Measurements from ENCODE around the gene SIAH3. TPM values are rescaled to one million over a fixed set of nuclear protein-coding genes. Genes with fewer than 3 reads are reported as not detected.

The SIAH3 gene, protein sequence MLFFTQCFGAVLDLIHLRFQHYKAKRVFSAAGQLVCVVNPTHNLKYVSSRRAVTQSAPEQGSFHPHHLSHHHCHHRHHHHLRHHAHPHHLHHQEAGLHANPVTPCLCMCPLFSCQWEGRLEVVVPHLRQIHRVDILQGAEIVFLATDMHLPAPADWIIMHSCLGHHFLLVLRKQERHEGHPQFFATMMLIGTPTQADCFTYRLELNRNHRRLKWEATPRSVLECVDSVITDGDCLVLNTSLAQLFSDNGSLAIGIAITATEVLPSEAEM
- 0.05 TPM for polyA plus RNA-seq (2013, experiment 1 of 2)
- polyA plus RNA-seq (2013, experiment 2 of 2): not detected

DNA sequence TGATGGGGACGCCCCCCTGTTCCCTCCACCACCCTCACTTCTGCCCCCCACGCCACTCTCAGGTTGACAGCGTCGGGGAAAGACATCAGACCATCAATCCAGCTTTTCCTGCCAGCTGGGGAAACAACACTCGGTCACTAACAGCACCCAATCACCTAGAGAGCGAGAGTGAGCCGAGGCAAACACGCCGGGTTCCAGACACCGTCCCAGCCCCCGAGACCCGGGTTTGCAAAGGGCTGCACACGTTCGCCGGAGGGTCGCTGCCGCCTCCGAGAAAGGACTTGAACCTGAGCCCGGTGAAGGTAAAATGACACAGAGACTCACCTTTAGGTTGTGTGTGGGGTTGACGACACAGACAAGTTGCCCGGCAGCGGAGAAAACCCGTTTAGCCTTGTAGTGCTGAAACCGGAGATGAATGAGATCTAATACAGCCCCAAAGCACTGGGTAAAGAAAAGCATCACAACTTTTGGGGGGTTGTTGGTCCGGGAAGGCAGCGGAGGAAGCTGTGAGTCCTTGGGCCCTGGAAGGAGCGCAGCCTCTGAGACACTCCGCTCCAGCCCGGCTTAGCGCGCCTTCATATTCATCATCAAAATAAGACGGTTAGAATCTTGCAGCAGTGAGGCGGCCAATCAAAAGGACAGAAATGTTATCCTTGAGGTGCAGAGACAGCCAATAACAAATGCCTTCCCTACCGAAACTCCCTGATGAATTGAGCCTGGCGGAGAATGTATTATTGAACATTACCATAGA lies at the start of gene SIAH3:
SIAH3 (minus strand) TSS at position 583 of the 751 bp plus-strand sequence; CDS start at position 459, 124 bp downstream.
- peak within 1 kb of the TSS; percentile 57 for H3K4me3 ChIP-seq (ENCODE audit: low read length)
- WGBS: 35% methylated on average over 35 of the region's 35 CpGs
- H3K4me1 ChIP-seq (ENCODE audit: insufficient read depth, low read length): peaks cover 45% of the 10 kb centered on the region
- no peaks in the 10 kb centered on the region for H3K36me3 ChIP-seq (ENCODE audit: insufficient read depth, low read length)
- H3K27me3 ChIP-seq (ENCODE audit: insufficient read depth, low read length): peaks cover 39% of the 10 kb centered on the region
- no peak within 1 kb of the TSS for H3K27ac ChIP-seq (ENCODE audit: low read depth, low read length)
- H3K9me3 ChIP-seq (ENCODE audit: insufficient read depth, low read depth, low read length): peaks cover 10% of the 10 kb centered on the region; the same call in 1 of the 2 replicates
- no peak within 1 kb of the TSS for H3K9ac ChIP-seq (ENCODE audit: low read depth, low read length)

DNA sequence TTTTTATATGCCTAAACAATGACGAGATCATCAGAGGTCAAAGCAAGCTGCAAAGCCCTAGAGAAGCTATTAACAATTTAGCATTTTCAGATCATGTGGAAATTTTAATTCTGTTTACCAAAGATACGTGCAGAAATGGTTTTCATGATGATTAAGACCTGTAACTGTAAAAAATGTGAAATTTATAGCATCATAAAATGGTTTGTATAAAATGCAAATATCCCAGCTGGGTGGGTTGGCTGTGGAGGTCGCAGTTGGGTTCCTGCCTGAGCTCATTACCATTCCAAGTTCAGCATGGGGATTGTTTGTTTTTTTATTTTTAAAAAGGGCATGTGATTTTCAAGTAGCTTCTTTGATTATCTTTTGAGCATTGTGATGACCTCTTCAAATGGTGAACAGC lies 47.9 kb upstream of the SIAH3 start:
- no peaks in the 10 kb centered on the region for H3K27me3 ChIP-seq (ENCODE audit: insufficient read depth, low read length)
- H3K9ac ChIP-seq (ENCODE audit: low read depth, low read length): no peak overlapping the region
- H3K9me3 ChIP-seq (ENCODE audit: insufficient read depth, low read depth, low read length): no peaks in the 10 kb centered on the region
- H3K4me1 ChIP-seq (ENCODE audit: insufficient read depth, low read length): no peaks in the 10 kb centered on the region
- no peak overlapping the region for H3K4me3 ChIP-seq (ENCODE audit: low read length)
- H3K27ac ChIP-seq (ENCODE audit: low read depth, low read length): no peak overlapping the region
- no peaks in the 10 kb centered on the region for H3K36me3 ChIP-seq (ENCODE audit: insufficient read depth, low read length)
- WGBS: 84% methylated on average over 3 of the region's 3 CpGs

DNA sequence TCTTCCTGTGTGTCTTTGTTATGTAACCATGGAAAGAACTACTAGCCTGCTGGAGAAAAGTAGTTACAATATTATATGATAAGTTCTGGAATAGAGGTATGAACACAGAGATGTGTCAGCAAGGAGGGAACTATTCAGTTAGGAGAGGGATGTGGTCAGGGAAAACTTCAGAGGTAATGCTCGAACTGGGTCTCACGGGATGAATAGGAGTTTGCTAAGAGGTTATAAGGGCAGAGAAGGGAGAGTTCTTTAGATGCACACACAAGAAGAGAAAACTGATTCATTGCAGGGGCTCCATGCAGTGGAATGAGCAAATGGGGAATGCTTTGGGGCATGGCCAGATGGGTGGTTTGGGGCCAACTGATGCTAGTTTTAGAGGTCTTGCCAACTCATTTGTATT lies 46.0 kb upstream of the SIAH3 start:
- Histone ChIP-seq H3K27me3 (ENCODE audit: insufficient read depth, low read length) (no peaks in the 10 kb centered on the region), H3K36me3 (ENCODE audit: insufficient read depth, low read length) (no peaks in the 10 kb centered on the region), H3K9me3 (ENCODE audit: insufficient read depth, low read depth, low read length) (no peaks in the 10 kb centered on the region), H3K27ac (ENCODE audit: low read depth, low read length) (no peak overlapping the region), H3K4me3 (ENCODE audit: low read length) (no peak overlapping the region), H3K9ac (ENCODE audit: low read depth, low read length) (no peak overlapping the region), H3K4me1 (ENCODE audit: insufficient read depth, low read length) (no peaks in the 10 kb centered on the region)
- WGBS: 89% methylated on average over 2 of the region's 2 CpGs

DNA sequence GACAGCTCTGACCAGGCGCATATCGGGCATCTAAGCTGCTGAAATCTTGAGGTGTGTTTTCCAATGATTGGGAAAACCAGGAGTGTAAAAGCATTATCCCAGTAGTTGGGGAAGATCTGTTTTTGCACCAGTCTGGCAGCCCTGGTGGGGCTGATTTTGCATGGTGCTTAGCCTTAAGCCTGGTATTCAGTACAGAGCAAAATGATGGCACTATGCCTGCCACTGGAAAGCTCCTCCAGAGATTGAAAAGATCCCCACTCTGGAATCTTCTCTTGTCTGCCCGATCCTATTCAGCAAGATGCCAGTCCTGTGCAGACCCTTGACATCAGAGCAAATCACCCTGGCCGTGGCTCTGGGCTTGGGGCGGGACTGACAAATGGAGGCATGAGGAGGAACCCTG lies 44.7 kb upstream of the SIAH3 start:
- 91% methylated on average over 5 of the region's 5 CpGs for WGBS
- H3K27ac ChIP-seq (ENCODE audit: low read depth, low read length): no peak overlapping the region
- H3K9me3 ChIP-seq (ENCODE audit: insufficient read depth, low read depth, low read length): no peaks in the 10 kb centered on the region
- H3K27me3 ChIP-seq (ENCODE audit: insufficient read depth, low read length): no peaks in the 10 kb centered on the region
- H3K9ac ChIP-seq (ENCODE audit: low read depth, low read length): no peak overlapping the region
- H3K4me3 ChIP-seq (ENCODE audit: low read length): no peak overlapping the region
- H3K4me1 ChIP-seq (ENCODE audit: insufficient read depth, low read length): no peaks in the 10 kb centered on the region
- H3K36me3 ChIP-seq (ENCODE audit: insufficient read depth, low read length): no peaks in the 10 kb centered on the region

DNA sequence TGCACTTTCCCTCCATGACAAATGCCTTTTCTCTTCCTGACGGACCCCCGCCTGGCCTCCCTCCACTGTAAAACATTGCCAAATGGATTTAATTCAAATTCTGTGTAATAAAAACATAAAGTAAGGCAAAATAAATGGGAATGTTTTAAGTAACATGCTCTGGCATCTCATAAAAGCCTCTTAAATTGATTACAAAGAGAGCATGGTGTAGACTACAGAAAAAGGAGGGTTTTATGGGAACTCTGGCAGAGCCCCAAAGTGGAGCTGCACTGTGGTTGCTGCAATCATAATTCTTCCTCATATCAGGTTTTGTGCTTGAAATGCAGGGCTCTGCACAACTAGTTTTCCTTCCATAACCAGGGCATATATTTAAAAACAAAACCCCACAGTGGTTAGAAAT lies 44.3 kb upstream of the SIAH3 start:
- Histone ChIP-seq H3K4me3 (ENCODE audit: low read length) (no peak overlapping the region), H3K27me3 (ENCODE audit: insufficient read depth, low read length) (no peaks in the 10 kb centered on the region), H3K4me1 (ENCODE audit: insufficient read depth, low read length) (no peaks in the 10 kb centered on the region), H3K9me3 (ENCODE audit: insufficient read depth, low read depth, low read length) (no peaks in the 10 kb centered on the region), H3K27ac (ENCODE audit: low read depth, low read length) (no peak overlapping the region), H3K9ac (ENCODE audit: low read depth, low read length) (no peak overlapping the region), H3K36me3 (ENCODE audit: insufficient read depth, low read length) (no peaks in the 10 kb centered on the region)
- 100% methylated on average over 2 of the region's 2 CpGs for WGBS

DNA sequence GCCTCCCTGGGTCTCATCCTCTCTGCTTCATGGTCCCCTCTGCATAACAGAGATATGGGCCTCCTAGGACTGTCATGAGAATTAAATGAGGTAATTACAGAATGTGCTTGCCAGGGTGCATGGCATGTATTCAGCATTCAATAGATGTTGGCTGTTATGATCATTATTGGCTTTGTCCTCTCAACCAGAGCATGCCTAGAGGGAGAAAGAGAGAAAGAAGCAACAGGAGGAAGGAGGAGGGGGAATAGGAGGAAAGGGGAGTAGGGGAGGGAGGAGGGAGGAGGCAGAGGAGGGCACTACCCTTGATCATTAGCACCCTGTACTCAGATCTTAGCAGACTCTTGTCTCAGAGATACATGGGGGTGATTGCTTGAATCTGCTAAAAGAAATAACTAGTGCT lies 41.0 kb upstream of the SIAH3 start:
- Histone ChIP-seq H3K9ac (ENCODE audit: low read depth, low read length) (no peak overlapping the region), H3K9me3 (ENCODE audit: insufficient read depth, low read depth, low read length) (no peaks in the 10 kb centered on the region), H3K36me3 (ENCODE audit: insufficient read depth, low read length) (no peaks in the 10 kb centered on the region), H3K27ac (ENCODE audit: low read depth, low read length) (no peak overlapping the region), H3K4me1 (ENCODE audit: insufficient read depth, low read length) (no peaks in the 10 kb centered on the region), H3K4me3 (ENCODE audit: low read length) (no peak overlapping the region), H3K27me3 (ENCODE audit: insufficient read depth, low read length) (no peaks in the 10 kb centered on the region)

DNA sequence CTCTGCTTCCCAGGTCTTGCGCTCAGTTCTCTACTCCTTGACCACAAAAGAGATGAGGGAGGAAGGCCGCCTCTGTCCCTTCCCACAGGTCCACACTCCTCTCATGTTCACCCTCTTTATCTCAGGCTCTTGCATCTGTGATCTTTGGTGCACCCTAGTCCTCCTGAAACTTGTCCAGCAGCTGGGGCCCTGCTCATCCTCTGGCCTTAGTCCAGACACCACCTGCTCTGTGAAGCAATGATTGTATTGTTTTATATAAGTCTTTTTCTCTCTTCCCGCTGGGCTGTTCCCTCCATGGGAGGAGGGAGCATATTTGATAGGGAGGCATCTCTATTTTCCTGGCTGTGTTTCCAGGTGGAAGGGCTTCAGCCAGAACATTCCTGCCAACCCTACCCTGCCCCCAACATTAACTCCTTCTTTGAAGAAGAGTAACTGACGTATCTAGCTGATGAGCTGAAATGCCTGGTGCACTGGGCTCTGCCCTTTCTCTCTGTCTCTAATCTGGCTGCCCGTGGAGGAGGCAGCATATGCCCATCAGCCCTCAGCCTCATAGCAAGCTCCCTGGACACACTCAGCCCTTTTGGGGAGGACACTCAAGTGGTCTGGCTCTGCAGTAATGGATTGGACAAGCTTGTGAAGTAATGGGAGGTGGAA lies 38.2 kb upstream of the SIAH3 start:
- Histone ChIP-seq H3K4me3 (ENCODE audit: low read length) (no peak overlapping the region), H3K27me3 (ENCODE audit: insufficient read depth, low read length) (no peaks in the 10 kb centered on the region), H3K4me1 (ENCODE audit: insufficient read depth, low read length) (no peaks in the 10 kb centered on the region), H3K36me3 (ENCODE audit: insufficient read depth, low read length) (no peaks in the 10 kb centered on the region), H3K9ac (ENCODE audit: low read depth, low read length) (no peak overlapping the region), H3K27ac (ENCODE audit: low read depth, low read length) (no peak overlapping the region), H3K9me3 (ENCODE audit: insufficient read depth, low read depth, low read length) (no peaks in the 10 kb centered on the region)
- WGBS: 93% methylated on average over 4 of the region's 5 CpGs

DNA sequence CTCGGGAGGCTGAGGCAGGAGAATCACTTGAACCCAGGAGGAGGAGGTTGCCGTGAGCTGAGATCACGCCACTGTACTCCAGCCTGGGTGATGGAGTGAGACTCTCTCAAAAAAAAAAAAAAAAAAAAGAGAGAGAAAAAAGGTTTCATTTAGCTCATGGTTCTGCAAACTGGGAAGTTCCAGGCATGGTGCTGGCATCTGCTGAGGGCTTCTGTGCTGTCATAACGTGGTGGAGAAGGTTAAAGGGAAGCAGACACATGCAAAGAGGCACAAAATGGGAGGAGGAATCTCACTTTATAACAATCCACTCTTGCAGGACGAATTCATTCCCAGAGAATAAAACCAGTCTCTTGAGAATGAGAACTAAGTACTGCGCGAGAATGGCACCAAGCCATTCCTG lies 34.9 kb upstream of the SIAH3 start:
- H3K36me3 ChIP-seq (ENCODE audit: insufficient read depth, low read length): no peaks in the 10 kb centered on the region
- H3K4me3 ChIP-seq (ENCODE audit: low read length): no peak overlapping the region
- 97% methylated on average over 7 of the region's 7 CpGs for WGBS

DNA sequence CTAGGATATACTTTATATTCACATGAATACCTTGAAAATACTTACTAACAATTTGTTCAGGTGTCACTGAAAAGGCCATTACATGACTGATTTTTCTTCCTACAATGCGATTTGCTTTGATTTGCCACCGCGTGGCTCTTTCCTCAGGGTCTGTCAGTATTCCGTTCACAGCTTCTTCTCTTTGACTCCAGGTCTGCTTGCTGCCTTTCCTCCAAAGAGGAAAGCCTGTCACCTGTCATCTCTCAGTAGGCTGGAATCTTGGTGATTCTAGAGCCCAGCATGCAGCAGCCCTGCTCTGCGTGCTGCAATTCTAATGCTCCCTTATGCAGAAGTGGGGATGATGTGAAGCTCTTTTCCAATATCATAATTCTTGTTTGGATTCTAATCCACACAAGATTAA lies 33.6 kb upstream of the SIAH3 start:
- H3K36me3 ChIP-seq (ENCODE audit: insufficient read depth, low read length): no peaks in the 10 kb centered on the region
- WGBS: 72% methylated on average over 5 of the region's 5 CpGs

More for the DNA sequence above, 34.9 kb upstream of the SIAH3 start:
- H3K9me3 ChIP-seq (ENCODE audit: insufficient read depth, low read depth, low read length): no peaks in the 10 kb centered on the region
- peaks cover 28% of the 10 kb centered on the region; the same call in 1 of the 2 replicates for H3K4me1 ChIP-seq (ENCODE audit: insufficient read depth, low read length)
- no peak overlapping the region for H3K27ac ChIP-seq (ENCODE audit: low read depth, low read length)
- no peak overlapping the region for H3K9ac ChIP-seq (ENCODE audit: low read depth, low read length)
- H3K27me3 ChIP-seq (ENCODE audit: insufficient read depth, low read length): peaks cover 5% of the 10 kb centered on the region; the same call in 1 of the 2 replicates

DNA sequence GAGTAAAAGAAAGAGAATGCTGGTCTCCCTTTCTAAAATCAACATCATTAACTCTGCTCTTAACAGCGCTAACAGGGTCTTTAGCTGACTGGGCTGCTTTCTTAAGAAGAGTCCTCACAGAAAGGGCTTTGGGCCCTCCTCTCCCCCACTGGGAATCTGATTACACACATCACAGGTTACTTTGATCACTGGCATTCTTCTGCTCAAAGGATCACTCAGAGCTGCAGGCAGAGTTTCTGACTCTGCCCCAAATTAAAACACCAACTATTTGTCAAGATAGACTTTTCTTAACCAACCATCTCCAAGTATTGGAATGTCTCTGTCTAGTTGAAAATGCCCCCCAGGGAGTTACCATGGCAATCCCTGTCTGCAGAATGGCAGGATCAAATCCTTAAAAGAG lies 31.1 kb upstream of the SIAH3 start:
- peaks cover 30% of the 10 kb centered on the region; the same call in 1 of the 2 replicates for H3K4me1 ChIP-seq (ENCODE audit: insufficient read depth, low read length)
- peaks cover 26% of the 10 kb centered on the region for H3K27me3 ChIP-seq (ENCODE audit: insufficient read depth, low read length)
- WGBS: 0% methylated on average over 1 of the region's 1 CpG
- no peaks in the 10 kb centered on the region for H3K9me3 ChIP-seq (ENCODE audit: insufficient read depth, low read depth, low read length)
- H3K36me3 ChIP-seq (ENCODE audit: insufficient read depth, low read length): no peaks in the 10 kb centered on the region
- H3K9ac ChIP-seq (ENCODE audit: low read depth, low read length): no peak overlapping the region
- no peak overlapping the region for H3K27ac ChIP-seq (ENCODE audit: low read depth, low read length)
- H3K4me3 ChIP-seq (ENCODE audit: low read length): no peak overlapping the region

More for the DNA sequence above, 33.6 kb upstream of the SIAH3 start:
- Histone ChIP-seq H3K27ac (ENCODE audit: low read depth, low read length) (no peak overlapping the region), H3K4me1 (ENCODE audit: insufficient read depth, low read length) (peaks cover 30% of the 10 kb centered on the region; the same call in 1 of the 2 replicates), H3K4me3 (ENCODE audit: low read length) (no peak overlapping the region), H3K9ac (ENCODE audit: low read depth, low read length) (no peak overlapping the region), H3K9me3 (ENCODE audit: insufficient read depth, low read depth, low read length) (no peaks in the 10 kb centered on the region), H3K27me3 (ENCODE audit: insufficient read depth, low read length) (peaks cover 12% of the 10 kb centered on the region; the same call in 1 of the 2 replicates)

DNA sequence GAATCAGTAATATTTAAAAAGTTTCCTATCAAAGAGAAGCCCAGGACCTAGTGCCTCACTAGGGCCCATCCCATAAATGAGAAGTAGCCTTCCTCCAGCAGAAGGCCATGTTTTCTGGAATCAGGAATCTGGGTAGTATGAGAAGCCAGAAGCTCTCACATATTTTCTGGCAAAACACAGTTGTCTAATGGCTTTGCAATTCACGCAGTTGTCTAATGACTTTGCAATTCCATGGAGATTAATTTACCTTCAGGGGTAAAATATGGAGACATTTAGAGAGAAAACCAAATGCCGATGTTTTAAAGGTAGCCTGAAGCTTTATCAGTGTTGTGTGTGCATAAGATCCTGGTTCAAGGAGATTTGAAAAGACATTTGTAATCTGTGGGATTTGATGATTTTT lies 29.8 kb upstream of the SIAH3 start:
- Histone ChIP-seq H3K4me1 (ENCODE audit: insufficient read depth, low read length) (peaks cover 30% of the 10 kb centered on the region; the same call in 1 of the 2 replicates), H3K36me3 (ENCODE audit: insufficient read depth, low read length) (no peaks in the 10 kb centered on the region), H3K4me3 (ENCODE audit: low read length) (no peak overlapping the region), H3K9me3 (ENCODE audit: insufficient read depth, low read depth, low read length) (no peaks in the 10 kb centered on the region), H3K9ac (ENCODE audit: low read depth, low read length) (no peak overlapping the region), H3K27me3 (ENCODE audit: insufficient read depth, low read length) (peaks cover 26% of the 10 kb centered on the region), H3K27ac (ENCODE audit: low read depth, low read length) (no peak overlapping the region)
- WGBS: 90% methylated on average over 2 of the region's 2 CpGs

Data from HUES64 (cell line).